H1 (cell line): ENCODE data around the gene TBC1D2B. TPM values are rescaled to one million over a fixed set of nuclear protein-coding genes. Genes with fewer than 3 reads are reported as not detected.

Experiments used
- CTCF ChIA-PET: fragments of 300-600 bp; sonication (Branson Sonifier 250); formaldehyde crosslinking; loops from one replicate; lab custom pipeline; 2021; ENCODE audit not compliant: partially characterized antibody; lab: Charles Lee
- POLR2A ChIA-PET: fragments of 300-600 bp; sonication (Branson Sonifier 250); formaldehyde crosslinking; loops from one replicate; lab custom pipeline; 2021; ENCODE audit warnings: inconsistent platforms; ENCODE audit not compliant: partially characterized antibody; lab: Charles Lee
- DNase-seq, 2 experiments: peaks; one replicate each; pipeline versions ENCODE4 v3.0.0 to v3.0.0-alpha.2; 2010 to 2022; ENCODE audit warnings: low spot score in 2 of 2, low read depth in 1 of 2, mixed read lengths in 1 of 2
- FAIRE-seq: peaks from 2 replicates; lab custom pipeline; 2011; peaks lifted over from hg19 to GRCh38; lab: Jason Lieb, UNC
- H2AFZ ChIP-seq: 2 replicates; pipeline ENCODE4 v1.8.1; 2012; ENCODE audit warnings: low read length, inconsistent platforms
- H2AK5ac ChIP-seq: 2 replicates; pipeline ENCODE4 v1.6.1; 2013; ENCODE audit warnings: low read depth, low read length
- H2BK120ac ChIP-seq: replicated peaks from 2 replicates; pipeline ENCODE3; 2013; ENCODE audit warnings: low read depth, low read length, inconsistent platforms
- H2BK12ac ChIP-seq: 2 replicates; pipeline ENCODE4 v1.6.1; 2013; ENCODE audit warnings: low read depth, low read length
- H2BK15ac ChIP-seq: 2 replicates; pipeline ENCODE4 v1.6.1; 2013; ENCODE audit warnings: low read length
- H2BK20ac ChIP-seq: 2 replicates; pipeline ENCODE4 v1.6.1; 2013; ENCODE audit warnings: low read length
- H2BK5ac ChIP-seq: 2 replicates; pipeline ENCODE4 v1.6.1; 2013; ENCODE audit warnings: low read depth, low read length
- H3K14ac ChIP-seq: 2 replicates; pipeline ENCODE4 v1.6.1; 2013; ENCODE audit warnings: inconsistent platforms; ENCODE audit not compliant: insufficient read length
- H3K18ac ChIP-seq: 2 replicates; pipeline ENCODE4 v1.6.1; 2013; ENCODE audit warnings: low read length; ENCODE audit errors: extremely low read depth
- H3K23ac ChIP-seq: 2 replicates; pipeline ENCODE4 v1.6.1; 2013; ENCODE audit warnings: inconsistent platforms; ENCODE audit not compliant: insufficient read length
- H3K23me2 ChIP-seq: 2 replicates; pipeline ENCODE4 v1.6.1; 2013; ENCODE audit warnings: low read depth, low read length
- H3K27ac ChIP-seq: 2 replicates; pipeline ENCODE4 v1.6.1; 2011; ENCODE audit warnings: low read depth, low read length, inconsistent platforms
- H3K27me3 ChIP-seq, 4 experiments: replicated peaks in 1 of 4; 1 replicate in 1 of 4; 2 replicates in 3 of 4; pipeline versions ENCODE4 v1.6.1 to v1.8.1; 2011 to 2013; ENCODE audit warnings: low read length in 3 of 4, mild to moderate bottlenecking in 3 of 4, inconsistent platforms in 2 of 4, mixed read lengths in 2 of 4, moderate library complexity in 1 of 4; ENCODE audit not compliant: control insufficient read depth in 3 of 4, insufficient read depth in 3 of 4; ENCODE audit errors: extremely low read depth in 1 of 4
- H3K36me3 ChIP-seq, 4 experiments: 2 replicates each; pipeline versions ENCODE4 v1.6.1 to v1.8.1; 2011 to 2013; ENCODE audit warnings: mild to moderate bottlenecking in 4 of 4, low read length in 3 of 4, moderate library complexity in 2 of 4, control low read depth in 1 of 4, inconsistent platforms in 1 of 4; ENCODE audit not compliant: insufficient read depth in 4 of 4, control insufficient read depth in 2 of 4
- H3K4ac ChIP-seq: replicated peaks from 2 replicates; pipeline ENCODE3; 2013; ENCODE audit warnings: low read length, low read depth, mixed read lengths, inconsistent platforms; ENCODE audit not compliant: insufficient read length
- H3K4me1 ChIP-seq, 4 experiments: replicated peaks in 1 of 4; 1 replicate in 1 of 4; 2 replicates in 3 of 4; pipeline versions ENCODE4 v1.6.1 to v1.8.1; 2011 to 2013; ENCODE audit warnings: low read length in 3 of 4, inconsistent platforms in 2 of 4, mixed read lengths in 1 of 4; ENCODE audit not compliant: insufficient read depth in 4 of 4, control insufficient read depth in 3 of 4
- H3K4me2 ChIP-seq, 2 experiments: 2 replicates each; pipeline versions ENCODE4 v1.6.1 to v1.8.1; 2011 to 2013; ENCODE audit warnings: low read depth in 2 of 2, low read length in 2 of 2, control low read depth in 1 of 2, inconsistent platforms in 1 of 2, mild to moderate bottlenecking in 1 of 2; ENCODE audit not compliant: insufficient read depth in 1 of 2
- H3K4me3 ChIP-seq, 4 experiments: fragments of 200-600, 300-600 bp in 1 of 4; sonication (generic), shearing (Covaris generic), sonication (Bioruptor Twin) in 1 of 4; 2 replicates each; pipeline versions ENCODE4 v1.5.1 to v1.8.1; 2011 to 2016; ENCODE audit warnings: low read length in 4 of 4, low read depth in 3 of 4, control low read depth in 2 of 4, inconsistent platforms in 2 of 4, mild to moderate bottlenecking in 2 of 4, mixed read lengths in 1 of 4, moderate library complexity in 1 of 4; ENCODE audit not compliant: insufficient read depth in 2 of 4; ENCODE audit errors: extremely low read depth in 1 of 4
- H3K56ac ChIP-seq: replicated peaks from 2 replicates; pipeline ENCODE3; 2013; ENCODE audit warnings: low read depth, mild to moderate bottlenecking, mixed read lengths, low read length, inconsistent platforms; ENCODE audit not compliant: insufficient read length
- H3K79me1 ChIP-seq: 2 replicates; pipeline ENCODE4 v1.6.1; 2013; ENCODE audit warnings: low read depth, low read length, control low read depth
- H3K79me2 ChIP-seq, 2 experiments: 2 replicates each; pipeline versions ENCODE4 v1.6.1 to v1.8.1; 2012 to 2013; ENCODE audit warnings: low read length in 2 of 2, mild to moderate bottlenecking in 2 of 2, inconsistent platforms in 1 of 2; ENCODE audit not compliant: insufficient read depth in 2 of 2, control insufficient read depth in 1 of 2
- H3K9ac ChIP-seq, 4 experiments: replicated peaks in 1 of 4; 1 replicate in 1 of 4; 2 replicates in 3 of 4; pipeline versions ENCODE4 v1.6.1 to v1.8.1; 2011 to 2013; ENCODE audit warnings: low read depth in 3 of 4, low read length in 3 of 4, control low read depth in 2 of 4, mild to moderate bottlenecking in 2 of 4, moderate library complexity in 2 of 4, inconsistent platforms in 1 of 4; ENCODE audit errors: extremely low read depth in 1 of 4
- H3K9me3 ChIP-seq, 2 experiments: 2 replicates each; pipeline versions ENCODE4 v1.6.1 to v1.8.1; 2012 to 2013; ENCODE audit warnings: mild to moderate bottlenecking in 2 of 2, moderate library complexity in 2 of 2, control low read depth in 1 of 2, inconsistent platforms in 1 of 2, low read depth in 1 of 2, low read length in 1 of 2, mixed read lengths in 1 of 2; ENCODE audit not compliant: insufficient read depth in 2 of 2
- H4K20me1 ChIP-seq, 2 experiments: replicated peaks in 1 of 2; 2 replicates each; pipeline versions ENCODE3 to v1.8.1; 2011 to 2013; ENCODE audit warnings: inconsistent platforms in 2 of 2, low read length in 2 of 2, mild to moderate bottlenecking in 1 of 2; ENCODE audit not compliant: insufficient read depth in 2 of 2, control insufficient read depth in 1 of 2
- H4K5ac ChIP-seq: 2 replicates; pipeline ENCODE4 v1.6.1; 2013; ENCODE audit warnings: low read length, low read depth, mixed read lengths, inconsistent platforms; ENCODE audit not compliant: insufficient read length
- H4K8ac ChIP-seq: 2 replicates; pipeline ENCODE4 v1.8.0; 2013; ENCODE audit warnings: mild to moderate bottlenecking, moderate library complexity, low read length, inconsistent platforms; ENCODE audit not compliant: insufficient read depth; ENCODE audit errors: extremely low read depth
- H4K91ac ChIP-seq: replicated peaks from 2 replicates; pipeline ENCODE3; 2013; ENCODE audit warnings: low read length, mixed read lengths, inconsistent platforms; ENCODE audit not compliant: insufficient read length
- BCL11A ChIP-seq, 2 experiments: IDR thresholded peaks; one replicate each; pipeline ENCODE4 v1.6.1; 2011; ENCODE audit warnings: low read depth in 2 of 2, low read length in 2 of 2, mild to moderate bottlenecking in 2 of 2
- BRCA1 ChIP-seq: IDR thresholded peaks from 2 replicates; pipeline ENCODE4 v1.6.1; 2012; ENCODE audit warnings: low read depth, low read length, improper control_type of control experiment
- CBX8 ChIP-seq: fragments of 300-800, 300-1000 bp; sonication (generic); IDR thresholded peaks from 2 replicates; pipeline ENCODE4 v1.7.1; 2016; ENCODE audit warnings: low read depth, low read length, borderline replicate concordance
- E2F6 ChIP-seq: IDR thresholded peaks from 2 replicates; pipeline ENCODE4 v1.6.1; 2012; ENCODE audit warnings: inconsistent platforms
- EP300 ChIP-seq, 2 experiments: IDR thresholded peaks; 1 replicate in 1 of 2; 2 replicates in 1 of 2; pipeline ENCODE4 v1.6.1; 2011 to 2012; ENCODE audit warnings: low read depth in 2 of 2, low read length in 2 of 2, mild to moderate bottlenecking in 2 of 2, borderline replicate concordance in 1 of 2, inconsistent platforms in 1 of 2, moderate library complexity in 1 of 2
- EZH2 ChIP-seq: fragments of 200-600 bp; sonication (generic); IDR thresholded peaks from 2 replicates; pipeline ENCODE4 v1.7.1; 2012; ENCODE audit warnings: low read depth, mild to moderate bottlenecking, moderate library complexity, low read length, inconsistent platforms; ENCODE audit not compliant: severe bottlenecking
- JUND ChIP-seq: IDR thresholded peaks from 2 replicates; pipeline ENCODE4 v1.6.1; 2011; ENCODE audit warnings: mild to moderate bottlenecking, improper control_type of control experiment, low read length
- KDM5A ChIP-seq: fragments of 200-600 bp; IDR thresholded peaks from 2 replicates; pipeline ENCODE4 v1.7.1; 2012; ENCODE audit warnings: mild to moderate bottlenecking, low read length, inconsistent platforms, mixed read lengths
- NRF1 ChIP-seq: IDR thresholded peaks from 2 replicates; pipeline ENCODE4 v1.6.1; 2011; ENCODE audit warnings: mild to moderate bottlenecking, low read depth, low read length, improper control_type of control experiment
- PHF8 ChIP-seq: fragments of 200-600 bp; sonication (generic); conservative IDR thresholded peaks from 2 replicates; pipeline ENCODE4 v1.7.1; 2012; ENCODE audit warnings: low read depth, mild to moderate bottlenecking, inconsistent platforms, low read length, moderate library complexity
- SIRT6 ChIP-seq: IDR thresholded peaks from one replicate; pipeline ENCODE4 v1.7.1; 2012; ENCODE audit warnings: low read length, inconsistent platforms
- SRF ChIP-seq: IDR thresholded peaks from 2 replicates; pipeline ENCODE4 v1.6.1; 2011; ENCODE audit warnings: mild to moderate bottlenecking, low read depth, low read length, moderate library complexity
- TAF7 ChIP-seq: optimal IDR thresholded peaks from 2 replicates; pipeline ENCODE3; 2011; ENCODE audit warnings: low read depth, mild to moderate bottlenecking, inconsistent platforms, low read length, moderate library complexity, borderline replicate concordance
- ZNF274 ChIP-seq: IDR thresholded peaks from 2 replicates; pipeline ENCODE4 v1.7.0; 2012; ENCODE audit warnings: low read length, borderline replicate concordance; ENCODE audit errors: extremely low read depth
- WGBS, 2 experiments: shearing (Covaris generic) in 1 of 2; methylation state at CpG; one replicate each; pipeline versions ENCODE4 v1.1.6 to v1.1.7; 2013 to 2015; ENCODE audit warnings: low lambda C conversion rate in 2 of 2, mixed read lengths in 2 of 2, inconsistent platforms in 1 of 2, low coverage in 1 of 2, missing lambda C conversion rate in 1 of 2; ENCODE audit not compliant: insufficient replicate concordance in 2 of 2, insufficient coverage in 1 of 2, insufficient read length in 1 of 2; ENCODE audit errors: extremely low coverage in 1 of 2, missing lambda C conversion rate in 1 of 2; 5-methylcytosine and 5-hydroxymethylcytosine counted together
- polyA plus RNA-seq, 7 experiments: library from polyadenylated mRNA; depleted of rRNA in 3 of 7; stranded (reverse) in 5 of 7; unstranded in 2 of 7; fragments of >200 nt in 5 of 7; fragments of 200-250 nt in 2 of 7; gene quantifications; 1 replicate in 5 of 7; 2 replicates in 1 of 7; 4 replicates in 1 of 7; pipeline versions ENCODE4 v1.2.1 to v1.2.3, GENCODE V29; 2011 to 2013; ENCODE audit warnings: missing spikeins in 2 of 7, mixed read lengths in 2 of 7
- total RNA-seq: library from RNA; stranded (reverse); fragmentation: NEBNext Ultra II Directional; extraction: Animal tissue kit (Norgen Biotek cat#: 25700); gene quantifications from 2 replicates; pipeline ENCODE4 v1.2.1, GENCODE V29; 2021

The TBC1D2B gene
- total and polyA plus RNA-seq, 2 of the 8 experiments (the other 6 are each of a cell fraction or from before 2014, with no cell fraction given), result 11.9 to 19.5 TPM

- Histone ChIP-seq H3K9me3 (no peaks in the 10 kb centered on the region), H3K4me1 (peaks cover 0 to 3% (median 0%) of the 10 kb centered on the region in 4 experiments; a peak in 1 of 7 replicates), H4K5ac (no peak overlapping the region), H3K27me3 (no peaks in the 10 kb centered on the region), H3K36me3 (peaks cover 0 to 5% (median 0%) of the 10 kb centered on the region in 4 experiments; a peak in 1 of 8 replicates), H3K79me1 (no peaks in the 10 kb centered on the region; the same call in 1 of the 2 replicates), H3K23ac (no peak overlapping the region), H2AFZ (no peak overlapping the region), H4K91ac (no peak overlapping the region), H2BK120ac (no peak overlapping the region), H3K56ac (no peak overlapping the region), H3K18ac (no peak overlapping the region), H2AK5ac (no peak overlapping the region), H3K27ac (no peak overlapping the region), H3K23me2 (no peaks in the 10 kb centered on the region; the same call in 1 of the 2 replicates), H3K4ac (no peak overlapping the region), H2BK20ac (no peak overlapping the region), H2BK15ac (no peak overlapping the region), H4K8ac (no peak overlapping the region), H3K9ac (no peak overlapping the region), H2BK12ac (no peak overlapping the region), H3K4me2 (no peak overlapping the region), H3K4me3 (no peak overlapping the region), H4K20me1 (peaks cover 0 to 5% of the 10 kb centered on the region in 2 experiments), H3K79me2 (no peaks in the 10 kb centered on the region), H2BK5ac (no peak overlapping the region), H3K14ac (no peak overlapping the region)
- 79% methylated on average over 3 of the region's 3 CpGs; no CpG with 5 or more reads in 1 of the 2 experiments for WGBS, 2 experiments
- FAIRE-seq (no peak), DNase-seq (no peak)
- CTCF ChIA-PET, result interaction anchor here (0.7 to 2.2 kb wide), 7 partner anchors 9 to 172 kb away, joined by 3 to 7 read pairs (median 4); no protein-coding TSS in a partner anchor
- POLR2A ChIA-PET, result no interaction called here
- TF ChIP-seq SIRT6 (no peak), KDM5A (no peak), BRCA1 (no peak), E2F6 (no peak), TAF7 (no peak), NRF1 (no peak), EP300 (IDR thresholded peaks at IDR 0.05; ENCODE audit: borderline replicate concordance in 1 of 2, low read depth in 2 of 2, low read length in 2 of 2) (no peak), EZH2 (no peak), SRF (no peak), JUND (no peak), ZNF274 (no peak), BCL11A (IDR thresholded peaks at IDR 0.05; ENCODE audit: low read depth in 2 of 2, low read length in 2 of 2) (no peak), CBX8 (no peak), PHF8 (no peak)
Measured at GRCh38 chr15:78041946-78042345, 35.6 kb downstream of the TBC1D2B start.
